GM18951 (cell line): ENCODE results near the gene C16orf87.

Experiments
- POLR2A ChIP-seq: IDR thresholded peaks from 4 replicates; pipeline ENCODE4 v1.6.1; 2011; ENCODE audit warnings: mild to moderate bottlenecking; ENCODE audit not compliant: insufficient read length, insufficient read depth; ENCODE audit errors: extremely low read depth
- in situ Hi-C: fragments of 300-500 bp; cut with MboI; formaldehyde crosslinking; loops from one replicate; pipeline ENCODE4 v1.12.0; 2022; ENCODE audit warnings: low sequenced_read_pairs, mixed read lengths, inconsistent platforms; ENCODE audit not compliant: unreplicated experiment

The C16orf87 gene

DNA sequence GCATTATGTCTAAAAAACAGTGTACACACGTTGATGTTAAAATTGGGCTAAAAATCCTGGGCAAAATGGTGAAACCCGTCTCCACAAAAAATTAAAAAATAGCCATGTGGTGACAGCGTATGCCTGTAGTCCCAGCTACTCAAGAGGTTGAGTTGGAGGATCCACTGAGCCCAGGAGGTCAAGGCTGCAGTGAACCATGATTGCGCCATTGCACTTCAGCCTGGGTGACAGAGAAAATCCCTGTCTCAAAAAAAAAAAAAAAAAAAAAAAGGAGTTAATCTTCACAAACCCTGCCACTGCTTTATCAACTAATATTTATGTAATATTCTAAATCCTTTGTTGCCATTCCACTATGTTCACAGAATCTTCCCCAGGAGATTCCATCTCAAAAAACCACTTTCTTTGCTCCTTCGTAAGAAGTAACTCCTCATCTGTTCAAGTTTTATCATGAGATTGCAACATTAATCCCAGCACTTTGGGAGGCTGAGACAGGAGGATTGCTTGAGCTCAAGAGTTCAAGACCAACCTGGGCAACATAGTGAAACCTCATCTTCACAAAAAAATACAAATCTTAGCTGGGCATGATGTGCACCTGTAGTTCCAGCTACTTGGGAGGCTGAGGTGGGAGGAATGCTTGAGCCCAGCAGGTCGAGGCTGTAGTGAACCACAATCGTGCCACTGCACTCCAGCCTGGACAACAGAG lies 1.9 kb upstream of the C16orf87 start:
- TF ChIP-seq POLR2A, result no peak
- in situ Hi-C loops, result no loop called here

DNA sequence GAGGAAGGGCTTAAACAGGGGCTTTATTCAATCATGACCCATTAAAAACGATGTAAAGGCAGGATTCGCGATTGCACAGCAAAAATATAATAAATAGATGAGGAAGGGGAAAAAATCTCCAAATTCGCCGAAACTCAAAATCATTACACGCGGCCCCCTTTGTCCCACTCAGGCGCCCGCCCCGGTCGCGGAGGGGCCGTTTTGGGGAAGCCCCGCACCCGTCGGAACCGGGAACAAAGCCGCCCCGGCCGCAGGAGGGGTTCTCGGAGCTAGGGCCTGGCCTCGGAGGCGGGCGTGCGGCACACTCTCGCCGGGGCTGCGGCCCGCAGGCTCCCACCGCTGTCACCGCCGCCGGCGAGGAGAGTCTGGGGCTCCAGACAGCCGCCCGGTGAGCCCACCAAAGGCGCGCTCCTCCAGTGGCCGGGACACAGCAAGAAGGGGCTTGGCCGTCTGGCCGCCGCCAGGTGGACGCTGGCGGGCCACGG lies 521 bp downstream of the C16orf87 start:
- TF ChIP-seq POLR2A, result no peak
- in situ Hi-C loops, result no loop called here

DNA sequence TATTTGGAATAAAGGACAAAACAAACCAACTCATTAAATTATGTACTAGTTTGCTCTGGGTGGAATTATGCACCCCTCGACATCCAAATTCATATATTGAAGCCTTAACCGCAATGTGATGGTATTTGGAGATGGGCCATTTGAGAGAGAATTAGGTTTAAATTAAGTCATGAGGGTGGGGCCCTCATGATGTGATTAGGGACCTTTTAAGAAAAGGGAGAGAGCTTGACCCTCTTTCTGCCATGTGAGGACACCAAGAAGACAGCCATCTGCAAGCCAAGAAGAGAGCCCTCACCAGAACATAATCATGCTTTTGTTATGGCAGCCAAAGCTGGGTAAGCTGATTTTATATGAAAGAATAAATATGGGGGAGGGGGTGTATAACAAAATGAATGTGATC lies 2.0 kb downstream of the C16orf87 start:
- TF ChIP-seq POLR2A, result no peak
- in situ Hi-C loops, result no loop called here

DNA sequence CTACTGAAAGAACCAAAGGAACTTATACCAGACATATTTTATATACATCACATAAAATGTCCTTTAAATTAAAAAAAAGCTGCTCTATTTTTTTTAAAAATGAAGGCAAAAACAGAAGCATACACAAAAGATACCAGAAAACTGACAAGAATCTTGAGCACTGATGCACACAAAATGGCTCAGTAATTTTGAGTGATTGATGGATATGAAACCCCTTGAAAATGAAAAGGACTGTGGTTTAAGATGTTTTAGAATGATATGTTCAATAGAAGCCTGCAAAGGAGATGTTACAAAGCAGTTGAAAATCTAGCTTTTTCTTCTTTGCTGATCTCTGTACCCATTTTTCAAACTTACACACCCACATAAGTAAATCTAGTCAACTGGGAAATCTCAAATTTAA lies 2.7 kb downstream of the C16orf87 start:
- TF ChIP-seq POLR2A, result no peak
- in situ Hi-C loops, result no loop called here

DNA sequence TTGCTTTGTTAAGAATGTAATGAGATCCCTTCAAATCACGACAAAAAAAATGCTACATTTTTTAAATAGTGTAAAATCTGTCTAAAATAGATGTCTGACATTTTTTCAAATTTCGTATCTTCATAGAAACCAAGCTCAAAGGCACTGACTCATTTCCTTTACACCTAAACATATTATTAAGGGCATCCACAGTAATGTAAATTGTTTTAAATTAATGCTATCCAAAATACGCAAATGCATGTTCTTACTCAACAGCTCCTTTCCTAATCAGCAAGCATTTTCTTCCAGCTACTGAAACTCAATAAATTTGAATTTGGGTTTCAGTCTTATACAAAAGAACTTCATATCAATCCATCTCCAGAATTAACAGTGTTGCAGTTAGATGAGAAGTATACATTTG lies 4.3 kb downstream of the C16orf87 start:
- no peak for TF ChIP-seq POLR2A
- in situ Hi-C loops, result no loop called here

DNA sequence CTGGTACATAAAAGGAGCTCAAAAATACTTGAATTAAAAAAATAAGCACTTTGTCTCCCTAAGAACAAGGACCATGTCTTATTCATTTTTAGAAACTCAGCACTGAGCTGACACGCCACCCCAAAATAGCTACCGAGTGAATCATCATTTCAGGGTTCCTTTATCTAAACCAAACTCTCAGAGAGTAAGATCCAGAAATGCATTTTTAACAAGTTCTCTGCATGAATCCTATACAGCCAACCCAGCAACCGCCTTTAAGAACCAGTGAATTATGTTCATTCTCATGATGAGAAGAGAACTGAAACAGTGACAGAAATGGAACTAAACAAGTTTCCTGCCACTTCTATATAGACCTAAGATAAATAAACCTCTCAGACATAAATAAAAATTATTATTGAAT lies 8.7 kb downstream of the C16orf87 start:
- in situ Hi-C loops, result no loop called here
- TF ChIP-seq POLR2A, result no peak

DNA sequence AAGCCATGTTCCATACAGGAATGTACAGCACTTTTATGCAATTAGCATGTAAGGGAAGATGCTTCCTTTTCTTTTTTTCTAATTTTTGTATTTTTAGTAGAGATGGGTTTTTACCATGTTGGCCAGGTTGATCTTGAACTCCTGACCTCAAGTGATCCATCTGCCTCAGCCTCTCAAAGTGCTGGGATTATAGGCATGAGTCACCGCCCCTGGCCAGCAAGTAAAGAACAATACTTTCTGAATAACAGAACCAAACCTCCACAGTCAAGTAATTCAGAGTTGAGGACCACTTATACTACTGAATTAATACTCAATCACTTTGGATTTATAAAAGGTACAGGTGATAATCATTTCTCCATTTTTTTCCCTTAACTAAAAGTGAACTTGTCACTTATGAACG lies 13.0 kb downstream of the C16orf87 start:
- TF ChIP-seq POLR2A, result no peak
- in situ Hi-C loops, result no loop called here

DNA sequence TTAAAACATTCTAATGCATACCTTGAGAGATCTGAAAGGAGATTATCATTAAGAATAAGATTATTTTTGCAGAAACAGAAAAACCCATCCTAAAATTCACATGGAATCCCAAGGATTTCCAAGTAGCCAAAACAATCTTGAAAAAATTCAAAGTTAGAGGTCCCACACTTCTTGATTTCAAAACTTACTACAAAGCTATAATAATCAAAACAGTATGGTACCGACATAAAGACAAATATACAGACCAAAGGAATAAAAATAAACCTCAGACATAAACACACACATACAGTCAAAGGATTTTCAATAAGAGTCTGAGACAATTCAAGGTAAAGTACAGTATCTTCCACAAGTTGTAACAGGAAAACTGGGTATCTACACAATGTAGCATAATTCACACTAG lies 16.2 kb downstream of the C16orf87 start:
- no peak for TF ChIP-seq POLR2A
- in situ Hi-C loops, result no loop called here

DNA sequence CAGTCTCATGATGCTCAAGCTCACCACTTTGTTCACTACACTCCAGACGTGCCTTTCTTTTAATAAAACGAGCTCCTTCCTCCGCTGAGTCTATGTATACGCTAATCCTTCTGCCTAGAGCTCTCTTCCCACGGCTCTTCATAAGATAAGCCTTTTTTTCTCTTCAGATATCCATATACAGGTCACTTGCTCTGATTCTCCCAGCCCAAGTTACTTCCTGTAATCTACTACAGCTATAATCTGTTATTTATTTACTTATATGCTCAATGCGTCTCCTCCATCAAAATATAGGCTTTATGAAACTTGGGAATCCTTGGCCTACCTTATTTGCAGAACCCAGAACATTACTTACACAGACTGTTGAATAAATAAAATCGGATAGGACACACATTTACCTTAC lies 17.4 kb downstream of the C16orf87 start:
- in situ Hi-C loops, result no loop called here
- no peak for TF ChIP-seq POLR2A

DNA sequence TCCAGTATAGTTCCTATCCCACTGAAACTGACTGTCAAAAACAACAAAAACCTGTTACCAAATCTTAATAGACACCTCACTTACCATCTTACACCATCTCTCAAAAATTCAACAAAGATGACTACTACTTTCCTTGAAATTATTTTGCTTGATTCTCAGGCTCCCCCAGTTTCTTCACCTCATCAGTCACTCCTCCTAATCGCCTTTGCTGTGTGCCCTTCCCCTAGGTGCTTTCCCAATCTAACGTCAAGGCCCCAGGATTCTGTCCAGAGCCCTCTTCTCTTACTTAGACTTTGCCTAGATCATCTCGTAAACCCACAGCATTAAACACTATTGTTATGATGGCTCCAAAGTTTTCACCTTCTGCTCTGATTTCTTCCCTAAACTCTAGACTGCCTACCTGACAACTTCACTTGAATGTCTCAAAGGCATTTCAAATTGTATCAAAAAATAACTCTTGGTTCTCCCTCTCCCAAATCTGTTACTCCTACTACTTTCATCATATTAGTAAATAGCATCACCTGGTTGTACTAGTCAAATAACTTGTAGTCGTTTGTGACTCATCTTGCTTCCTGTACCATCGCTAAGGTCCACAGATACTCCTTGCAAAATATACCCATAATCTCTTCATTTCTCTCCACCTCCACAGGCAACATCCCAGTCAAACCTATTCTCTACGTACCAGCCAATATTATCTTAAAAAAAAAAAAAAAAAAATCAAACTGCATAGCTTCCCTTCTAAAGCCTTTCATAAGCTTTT lies 18.0 kb downstream of the C16orf87 start:
- in situ Hi-C loops, result no loop called here
- no peak for TF ChIP-seq POLR2A

DNA sequence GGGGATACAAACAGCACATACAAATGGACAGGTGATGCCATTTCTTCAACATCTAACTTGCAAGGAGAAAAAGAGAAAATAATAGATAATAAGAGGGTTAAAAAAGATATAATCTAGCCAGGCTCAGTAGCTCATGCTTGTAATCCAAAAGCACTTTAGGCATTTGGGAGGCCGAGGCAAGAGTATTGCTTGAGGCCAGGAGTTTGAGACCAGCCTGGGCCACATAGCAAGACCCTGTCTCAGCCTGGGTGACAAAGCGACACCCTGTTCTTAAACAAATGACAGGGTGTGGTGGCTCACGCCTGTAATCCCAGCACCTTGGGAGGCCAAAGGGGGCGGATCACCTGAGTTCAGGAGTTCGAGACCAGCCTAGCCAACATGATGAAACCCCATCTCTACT lies 19.3 kb downstream of the C16orf87 start:
- in situ Hi-C loops, result no loop called here
- TF ChIP-seq POLR2A, result no peak

DNA sequence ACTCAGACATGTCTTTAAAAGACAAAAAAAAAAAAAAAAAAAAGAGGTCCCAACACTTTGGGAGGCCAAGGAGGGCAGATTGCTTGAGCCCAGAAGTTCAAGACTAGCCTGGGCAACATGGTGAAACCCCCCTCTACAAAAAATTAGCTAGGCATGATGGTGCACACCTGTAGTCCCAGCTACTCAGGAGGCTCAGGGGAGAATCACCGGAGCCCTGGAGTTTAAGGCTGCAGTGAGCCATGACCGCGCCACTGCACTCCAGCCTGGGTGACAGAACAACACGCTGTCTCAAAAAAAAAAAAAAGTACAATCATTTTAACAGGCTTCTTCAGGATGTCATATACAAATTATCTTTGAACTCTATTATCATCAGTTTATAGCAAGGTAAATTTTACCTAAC lies 22.0 kb downstream of the C16orf87 start:
- no peak for TF ChIP-seq POLR2A
- in situ Hi-C loops, result no loop called here

DNA sequence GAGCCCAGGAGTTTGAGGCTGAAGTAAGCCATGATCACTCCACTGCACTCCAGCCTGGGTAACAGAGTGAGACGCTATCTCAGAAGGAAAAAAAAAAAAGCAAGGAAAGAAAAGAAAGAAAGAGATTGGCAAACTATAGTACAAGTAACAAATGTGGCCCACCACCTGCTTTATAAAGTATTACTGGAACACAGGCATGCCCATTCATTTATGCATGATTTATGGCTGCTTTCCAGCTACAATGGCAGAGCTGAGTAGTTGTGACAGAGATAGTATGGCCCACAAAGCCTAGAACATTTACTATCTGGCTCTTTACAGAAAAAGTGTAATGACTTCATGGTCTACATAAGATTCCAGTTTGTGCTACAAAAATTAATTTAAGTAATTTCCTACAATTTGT lies 23.6 kb downstream of the C16orf87 start:
- in situ Hi-C loops, result no loop called here
- no peak for TF ChIP-seq POLR2A

DNA sequence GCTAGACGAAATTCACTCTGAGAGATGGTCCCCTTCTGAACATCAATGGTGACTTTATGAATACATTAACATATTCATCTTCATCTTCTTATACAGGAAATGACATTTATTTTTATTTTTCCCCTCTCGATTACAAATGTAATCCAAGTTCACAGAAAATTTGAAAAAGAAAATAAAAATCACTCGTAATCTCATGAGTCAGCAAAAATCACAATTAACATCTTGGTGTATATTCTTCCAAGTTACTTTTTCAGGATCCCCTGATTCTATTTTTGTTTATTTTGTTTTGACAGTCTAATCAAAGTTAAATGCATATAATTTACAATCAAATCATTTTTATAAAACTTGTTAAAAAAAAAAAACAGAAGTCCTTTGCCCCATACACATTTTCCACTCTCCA lies 27.6 kb downstream of the C16orf87 start:
- in situ Hi-C loops, result no loop called here

More for the DNA sequence above, 27.6 kb downstream of the C16orf87 start:
- TF ChIP-seq POLR2A, result no peak
